Measurements from ENCODE around the gene IGF2.

Gene IGF2

DNA sequence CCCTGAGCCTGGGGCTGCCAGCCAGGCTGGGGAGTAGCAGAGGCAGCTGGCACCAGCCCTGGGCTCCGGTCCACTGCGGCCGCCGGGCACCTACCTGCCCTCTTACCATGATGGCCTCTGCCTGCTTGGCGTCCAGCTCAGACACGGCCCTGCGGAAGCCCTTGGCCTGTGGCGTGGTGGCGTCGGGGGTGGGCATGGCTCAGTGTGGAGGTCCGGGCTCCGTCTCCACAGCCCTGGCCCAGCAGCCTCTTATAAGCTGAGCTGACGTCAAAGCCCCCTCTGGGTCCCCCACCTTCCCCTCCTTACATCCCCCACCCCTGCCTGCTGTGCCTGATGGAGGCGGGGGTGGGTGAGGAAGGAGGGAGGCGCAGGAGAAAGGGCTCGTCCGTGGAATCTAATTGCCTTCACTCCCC, 32.4 kb upstream of the IGF2 start, which contains the start of gene TH:
TH (minus strand) TSS at position 225 of the 413 bp plus-strand sequence; CDS start at position 196, 29 bp downstream.
- FAIRE-seq (no peak), DNase-seq (ENCODE audit: extremely low spot score, insufficient read length, low read depth) (no peak)

- FAIRE-seq (no peak), DNase-seq (ENCODE audit: extremely low spot score, insufficient read length, low read depth) (no peak)
Observed at GRCh38 chr11:2169626-2170570, 30.7 kb upstream of the IGF2 start.

- FAIRE-seq (no peak), DNase-seq (ENCODE audit: extremely low spot score, insufficient read length, low read depth) (no peak)
Observed at GRCh38 chr11:2169005-2169378, 29.8 kb upstream of the IGF2 start.

GRCh38 chr11:2168286-2169004, 29.3 kb upstream of the IGF2 start:
- DNase-seq (ENCODE audit: extremely low spot score, insufficient read length, low read depth) (no peak), FAIRE-seq (no peak)

- FAIRE-seq = no peak
- no peak for DNase-seq (ENCODE audit: extremely low spot score, insufficient read length, low read depth)
Observed at GRCh38 chr11:2167141-2168045, 28.2 kb upstream of the IGF2 start.

DNA sequence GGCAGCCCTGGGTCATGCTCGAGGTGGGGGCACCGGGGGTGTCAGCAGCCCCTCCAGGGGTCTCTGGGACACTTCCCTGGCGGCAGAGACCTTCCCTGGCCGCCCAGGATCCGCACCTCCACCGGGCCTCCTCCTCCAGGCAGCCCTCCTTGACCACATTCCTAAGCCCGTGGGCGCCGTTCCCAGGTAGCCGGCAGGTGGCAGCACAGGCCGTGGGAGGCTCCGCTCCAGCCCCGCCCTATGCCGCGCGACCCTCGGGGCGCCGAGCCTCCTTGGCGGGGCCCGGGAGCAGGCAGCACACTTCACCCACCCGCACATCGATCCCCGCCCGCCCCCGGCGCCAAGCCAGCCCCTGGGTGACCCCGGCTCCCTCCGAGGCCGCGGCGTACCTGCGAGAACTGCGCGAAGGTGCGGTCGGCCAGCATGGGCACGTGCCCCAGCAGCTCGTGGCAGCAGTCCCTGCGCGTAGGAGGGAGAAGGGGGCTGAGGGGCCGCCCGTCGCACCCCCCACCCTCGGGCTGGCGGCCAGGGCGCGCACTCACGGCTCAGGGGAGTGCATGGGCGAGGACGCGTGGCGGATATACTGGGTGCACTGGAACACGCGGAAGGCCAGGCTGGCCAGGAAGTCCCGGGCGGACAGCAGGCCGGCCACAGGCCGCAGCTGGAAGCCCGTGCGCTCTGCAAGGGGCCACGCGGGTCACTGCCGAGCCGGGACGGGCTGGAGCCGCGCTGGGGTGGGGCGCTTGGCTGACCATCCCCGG, 27.1 kb upstream of the IGF2 start:
- DNase-seq (ENCODE audit: extremely low spot score, insufficient read length, low read depth) = no peak
- FAIRE-seq = no peak

GRCh38 chr11:2165571-2165970, 26.4 kb upstream of the IGF2 start:
- FAIRE-seq (no peak), DNase-seq (ENCODE audit: extremely low spot score, insufficient read length, low read depth) (no peak)

DNA sequence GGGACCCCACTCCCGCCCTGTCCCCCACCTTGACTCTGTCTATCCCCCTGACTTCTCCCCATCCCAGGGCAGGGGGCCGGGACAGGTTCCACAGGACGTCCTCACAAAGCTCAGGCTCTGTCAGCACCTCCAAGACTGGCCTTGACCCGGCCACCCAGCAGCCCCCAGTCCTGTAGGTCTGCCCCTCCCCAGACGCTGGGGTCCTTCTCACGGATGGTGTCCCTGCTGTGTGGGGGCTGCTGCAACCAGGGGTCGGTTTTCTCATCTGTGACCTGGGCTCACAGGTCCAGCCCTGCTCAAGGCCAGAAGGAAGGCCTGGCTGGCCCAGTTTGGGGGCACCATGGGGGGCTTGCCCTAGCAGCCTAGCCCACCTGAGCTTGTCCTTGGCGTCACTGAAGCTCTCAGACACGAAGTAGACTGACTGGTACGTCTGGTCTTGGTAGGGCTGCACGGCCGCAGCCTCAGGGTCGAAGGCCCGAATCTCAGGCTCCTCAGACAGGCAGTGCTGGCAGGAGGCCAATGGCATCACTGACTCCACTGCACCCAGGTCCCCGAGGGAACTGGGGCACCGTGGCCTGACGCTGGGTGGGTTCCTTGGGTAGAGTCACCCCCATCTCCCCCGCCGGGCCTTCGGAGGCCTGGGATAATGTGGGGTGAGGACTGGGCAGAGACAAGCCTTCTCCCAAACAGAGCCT, 25.8 kb upstream of the IGF2 start:
- DNase-seq (ENCODE audit: extremely low spot score, insufficient read length, low read depth) (no peak), FAIRE-seq (no peak)

DNA sequence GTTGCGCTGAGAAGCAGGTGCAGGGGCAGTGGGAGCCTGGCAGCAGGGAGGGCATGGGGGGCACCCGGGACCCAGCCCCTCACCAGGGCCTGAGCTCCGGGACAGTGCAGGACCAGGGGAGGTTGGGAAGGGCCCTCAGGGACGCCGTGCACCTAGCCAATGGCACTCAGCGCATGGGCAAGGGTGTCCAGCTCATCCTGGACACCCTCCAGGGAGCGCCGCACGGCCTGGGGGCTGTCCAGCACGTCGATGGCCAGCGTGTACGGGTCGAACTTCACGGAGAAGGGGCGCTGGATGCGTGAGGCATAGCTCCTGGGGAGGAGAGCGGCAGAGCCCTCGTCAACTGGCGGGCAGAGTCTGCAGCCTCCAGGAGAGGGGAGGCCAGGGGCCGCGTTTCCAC, 24.9 kb upstream of the IGF2 start:
- no peak for FAIRE-seq
- DNase-seq (ENCODE audit: extremely low spot score, insufficient read length, low read depth) = no peak

DNA sequence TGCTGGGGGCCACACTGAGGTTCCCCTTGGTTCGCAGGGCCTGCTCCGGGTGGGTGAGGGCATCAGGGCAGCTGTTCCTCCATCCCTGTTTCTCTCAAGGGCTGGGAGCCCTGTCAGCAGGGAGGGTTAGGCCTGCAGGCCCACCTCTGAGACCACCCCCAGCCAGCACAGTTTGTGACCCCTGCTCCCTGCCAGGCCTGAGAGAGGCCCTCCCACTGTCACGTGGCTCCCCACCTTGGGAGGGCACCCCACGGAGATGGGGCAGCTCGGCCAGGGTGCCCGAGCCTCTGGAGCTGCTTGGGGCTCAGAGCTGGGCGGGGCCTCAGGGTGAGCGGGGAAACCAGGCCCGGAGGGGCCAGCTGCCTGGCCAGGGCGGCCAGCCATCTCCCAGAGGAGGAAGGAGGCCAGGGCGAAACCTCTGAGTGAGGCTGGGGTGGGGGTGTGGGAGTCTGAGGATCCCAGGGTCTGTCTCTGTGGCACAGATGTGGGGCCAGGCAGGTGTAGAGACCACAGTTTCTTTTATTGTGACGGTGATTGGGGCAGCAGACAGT, 24.3 kb upstream of the IGF2 start:
- FAIRE-seq (no peak), DNase-seq (ENCODE audit: extremely low spot score, insufficient read length, low read depth) (no peak)

DNA sequence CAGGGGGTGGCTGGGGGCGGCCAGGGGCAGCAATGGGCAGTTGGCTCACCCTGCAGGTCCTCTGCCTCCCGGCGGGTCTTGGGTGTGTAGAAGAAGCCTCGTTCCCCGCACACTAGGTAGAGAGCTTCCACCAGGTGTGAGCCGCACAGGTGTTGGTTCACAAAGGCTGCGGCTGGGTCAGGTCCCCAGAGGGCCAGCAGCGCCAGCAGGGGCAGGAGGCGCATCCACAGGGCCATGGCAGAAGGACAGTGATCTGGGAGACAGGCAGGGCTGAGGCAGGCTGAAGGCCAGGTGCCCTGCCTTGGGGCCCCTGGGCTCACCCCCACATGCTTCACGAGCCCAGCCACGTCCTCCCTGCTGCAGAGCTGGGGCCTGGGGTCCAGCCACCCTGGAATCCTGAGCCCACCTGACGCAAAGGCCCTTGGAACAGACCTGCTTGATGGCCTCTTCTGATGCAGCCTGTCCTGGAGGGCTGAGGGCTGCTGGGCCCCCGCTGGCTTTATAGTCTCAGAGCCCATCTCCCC, 21.6 kb upstream of the IGF2 start, which contains the start of gene INS:
INS (minus strand) TSS at position 474 of the 524 bp plus-strand sequence; CDS start at position 236, 238 bp downstream.
- DNase-seq (ENCODE audit: extremely low spot score, insufficient read length, low read depth) (no peak), FAIRE-seq (no peak)

GRCh38 chr11:2159536-2160413, 20.6 kb upstream of the IGF2 start:
- DNase-seq (ENCODE audit: extremely low spot score, insufficient read length, low read depth) = no peak
- no peak for FAIRE-seq

DNA sequence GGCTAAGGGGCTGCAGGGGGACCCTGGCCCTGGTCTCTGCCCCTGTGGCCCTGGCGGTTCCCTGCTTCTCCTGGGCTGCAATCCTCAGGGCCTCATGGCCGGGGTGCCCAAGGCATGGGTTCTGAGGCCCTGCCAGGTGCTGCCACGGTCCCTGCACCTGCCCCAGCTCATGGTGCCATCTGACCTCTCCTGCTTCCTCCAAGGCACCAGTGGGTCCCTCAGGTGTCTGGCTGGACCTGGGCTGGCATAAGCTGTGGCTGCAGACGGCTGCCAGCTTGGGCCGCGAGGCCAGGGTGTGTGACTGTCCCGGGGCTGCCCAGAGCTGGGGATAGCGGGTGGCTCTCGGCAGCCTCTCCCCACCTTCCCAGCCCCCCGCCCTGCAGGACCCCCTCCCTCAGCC, 19.8 kb upstream of the IGF2 start:
- no peak for FAIRE-seq
- no peak for DNase-seq (ENCODE audit: extremely low spot score, insufficient read length, low read depth)

DNA sequence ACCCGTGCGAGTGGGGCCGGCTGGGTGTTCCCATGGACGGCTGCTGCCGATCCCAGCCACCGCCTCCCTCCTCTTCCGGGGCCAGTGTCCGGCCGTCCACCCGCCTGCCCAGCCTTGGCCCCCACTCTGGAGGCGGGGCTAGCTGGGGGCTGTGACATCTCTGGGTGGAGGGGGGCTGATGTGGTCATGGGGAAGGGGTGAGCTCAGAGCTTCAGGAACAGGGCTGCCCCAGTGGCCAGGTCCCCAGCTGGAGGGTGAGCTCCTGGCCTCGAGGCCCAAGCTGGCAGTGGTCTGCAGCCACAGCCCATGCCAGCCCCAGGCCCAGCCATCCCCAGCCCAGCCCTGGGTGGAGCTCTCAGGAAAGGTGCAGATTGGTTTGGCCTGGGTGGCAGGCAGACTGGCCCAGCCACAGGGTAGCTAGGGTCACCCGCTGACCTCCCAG, 19.1 kb upstream of the IGF2 start:
- no peak for FAIRE-seq
- DNase-seq (ENCODE audit: extremely low spot score, insufficient read length, low read depth) = no peak

DNA sequence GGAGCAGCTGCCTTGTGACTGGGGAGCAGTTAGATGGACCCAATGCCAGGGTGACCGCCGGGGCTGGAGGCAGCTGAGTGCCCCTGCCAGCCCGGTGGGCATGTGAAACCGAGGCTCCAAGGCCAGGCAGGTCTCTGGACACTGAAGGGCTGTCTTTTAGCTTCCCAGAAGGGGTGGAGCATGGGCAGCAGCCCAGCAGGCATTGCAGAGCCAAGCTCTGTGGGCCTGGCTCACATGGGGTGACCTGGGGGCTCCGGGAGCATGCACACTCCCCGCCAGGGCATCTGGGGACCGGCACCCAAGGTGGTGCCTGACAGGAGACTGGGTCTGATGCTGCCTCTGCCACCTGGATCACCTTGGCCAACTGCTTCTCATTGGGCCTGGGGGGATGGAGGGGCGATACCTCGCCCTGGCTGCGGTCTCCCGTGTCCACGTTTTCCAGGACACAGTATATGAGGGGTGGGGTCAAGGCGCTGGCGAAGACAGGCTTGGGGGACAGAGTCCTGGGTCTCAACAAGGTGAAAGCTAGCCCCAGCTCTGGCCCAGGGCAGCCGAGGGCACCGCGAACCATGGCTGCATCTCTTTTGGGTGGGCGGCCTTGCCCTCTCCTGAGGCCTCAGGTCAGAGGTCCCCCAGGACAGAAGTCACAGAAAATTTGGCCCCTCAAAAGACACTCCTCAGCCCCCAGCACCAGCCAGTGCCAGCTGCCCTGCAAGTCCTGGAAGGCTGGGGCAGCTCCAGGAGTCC, 18.3 kb upstream of the IGF2 start:
- FAIRE-seq (no peak), DNase-seq (ENCODE audit: extremely low spot score, insufficient read length, low read depth) (no peak)

GRCh38 chr11:2156416-2157182, 17.4 kb upstream of the IGF2 start:
- FAIRE-seq (peak; percentile 79), DNase-seq (ENCODE audit: extremely low spot score, insufficient read length, low read depth) (peak; percentile 50)

Measured in GM18507 (cell line).